IPS DF 6.9 (cell line): ENCODE data around the gene RBL2.

Experiments used
- DNase-seq: peaks from one replicate; pipeline ENCODE4 v3.0.0-alpha.2; 2013; ENCODE audit warnings: low read depth, low spot score
- H3K27ac ChIP-seq: one replicate; pipeline ENCODE4 v1.5.1; 2013; ENCODE audit warnings: low read length, control low read depth
- H3K27me3 ChIP-seq: 2 replicates; pipeline ENCODE4 v1.6.1; 2013; ENCODE audit warnings: mild to moderate bottlenecking, low read length; ENCODE audit not compliant: control insufficient read depth, insufficient read depth
- H3K36me3 ChIP-seq: 2 replicates; pipeline ENCODE4 v1.6.1; 2013; ENCODE audit warnings: low read length; ENCODE audit not compliant: control insufficient read depth, insufficient read depth
- H3K4me1 ChIP-seq: 2 replicates; pipeline ENCODE4 v1.6.1; 2013; ENCODE audit warnings: low read length; ENCODE audit not compliant: control insufficient read depth, insufficient read depth
- H3K4me3 ChIP-seq: 2 replicates; pipeline ENCODE4 v1.5.1; 2013; ENCODE audit warnings: mild to moderate bottlenecking, low read length
- H3K9me3 ChIP-seq: 2 replicates; pipeline ENCODE4 v1.6.1; 2013; ENCODE audit warnings: low read length, inconsistent platforms; ENCODE audit not compliant: control insufficient read depth, insufficient read depth
- WGBS: extraction: QIAGEN DNeasy Blood & Tissue Kit; methylation state at CpG from one replicate; pipeline ENCODE4 v1.1.7; 2013; ENCODE audit warnings: mixed read lengths, missing lambda C conversion rate; ENCODE audit not compliant: insufficient read length, insufficient coverage; 5-methylcytosine and 5-hydroxymethylcytosine counted together

Gene RBL2

GRCh38 chr16:53515811-53516210 lies 81.5 kb downstream of the RBL2 start:
- H3K36me3 ChIP-seq: no peaks in the 10 kb centered on the region
- H3K27me3 ChIP-seq: no peaks in the 10 kb centered on the region
- H3K4me1 ChIP-seq: no peaks in the 10 kb centered on the region
- H3K4me3 ChIP-seq: no peak overlapping the region
- no peak for DNase-seq
- WGBS: no CpG with 5 or more reads among the region's 2 CpGs
- H3K27ac ChIP-seq: no peak overlapping the region
- no peaks in the 10 kb centered on the region; the same call in 1 of the 2 replicates for H3K9me3 ChIP-seq

DNA sequence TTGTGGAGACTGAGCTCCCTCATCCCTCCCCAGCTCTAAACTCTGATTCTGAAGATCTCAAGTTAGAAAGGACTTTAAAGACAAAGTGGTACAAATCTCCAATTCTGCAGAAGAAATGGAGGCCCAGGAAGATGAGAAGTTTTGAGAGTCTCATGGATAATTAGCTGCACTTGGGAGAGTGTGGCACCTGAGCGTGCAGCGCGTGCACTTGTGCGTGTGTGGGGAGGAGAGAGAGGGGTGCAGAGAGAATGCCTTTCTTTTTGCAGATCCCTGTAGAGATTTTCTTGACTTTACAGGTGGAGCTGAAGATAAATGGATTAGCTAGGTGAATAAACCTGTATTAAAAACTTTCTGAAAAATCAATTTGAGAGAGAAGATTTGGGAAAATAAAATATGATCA lies 83.6 kb downstream of the RBL2 start:
- Histone ChIP-seq H3K4me1 (no peaks in the 10 kb centered on the region; the same call in 1 of the 2 replicates), H3K27ac (no peak overlapping the region), H3K27me3 (no peaks in the 10 kb centered on the region)

DNA sequence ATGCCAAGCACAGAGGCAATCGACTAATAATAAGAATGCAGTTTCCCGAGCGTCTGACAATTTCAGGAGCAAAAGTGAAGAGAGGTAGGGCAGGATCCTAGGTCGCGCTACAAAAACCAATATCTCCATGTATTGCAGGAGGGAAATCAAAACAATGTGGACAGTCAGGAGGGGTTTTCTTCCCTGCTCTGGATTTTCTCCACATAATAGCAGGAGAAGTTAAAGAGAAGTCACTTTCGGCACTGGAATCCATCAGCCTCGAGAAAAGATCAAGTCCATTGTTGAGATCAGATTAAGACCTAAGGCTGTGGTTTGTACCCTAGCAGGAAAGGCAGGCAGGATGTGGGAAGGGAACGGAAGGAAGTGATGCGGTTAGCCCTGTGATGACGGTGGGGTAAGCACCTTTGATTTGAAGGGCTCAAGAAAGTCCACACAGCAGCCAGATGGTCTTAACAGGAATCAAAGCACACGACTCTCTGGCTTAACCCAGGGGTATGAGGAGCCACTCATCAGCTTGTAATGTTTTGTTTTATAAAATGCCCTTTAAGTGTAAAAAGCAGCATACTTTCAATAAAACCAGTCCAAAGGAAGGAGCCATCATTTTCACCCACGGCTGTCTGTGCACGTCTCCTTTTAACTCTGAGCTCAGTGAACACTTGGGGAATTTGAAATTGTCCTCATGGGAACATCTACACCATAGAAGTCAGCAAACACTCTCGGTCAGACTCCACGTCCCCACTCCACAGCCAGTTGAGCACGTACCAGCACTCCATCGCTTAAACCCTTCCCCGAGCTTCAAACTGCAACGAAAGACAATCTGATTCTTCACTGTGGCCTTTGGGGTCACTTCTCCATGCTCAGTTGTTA lies 84.5 kb downstream of the RBL2 start:
- no peak for DNase-seq
- Histone ChIP-seq H3K27me3 (no peaks in the 10 kb centered on the region), H3K27ac (no peak overlapping the region), H3K4me3 (no peak overlapping the region), H3K4me1 (no peaks in the 10 kb centered on the region; the same call in 1 of the 2 replicates), H3K36me3 (no peaks in the 10 kb centered on the region), H3K9me3 (no peaks in the 10 kb centered on the region)
- no CpG with 5 or more reads among the region's 19 CpGs for WGBS

More for the DNA sequence above, 83.6 kb downstream of the RBL2 start:
- H3K9me3 ChIP-seq: no peaks in the 10 kb centered on the region; the same call in 1 of the 2 replicates
- no peak for DNase-seq
- no CpG with 5 or more reads among the region's 4 CpGs for WGBS
- no peaks in the 10 kb centered on the region for H3K36me3 ChIP-seq
- H3K4me3 ChIP-seq: no peak overlapping the region

DNA sequence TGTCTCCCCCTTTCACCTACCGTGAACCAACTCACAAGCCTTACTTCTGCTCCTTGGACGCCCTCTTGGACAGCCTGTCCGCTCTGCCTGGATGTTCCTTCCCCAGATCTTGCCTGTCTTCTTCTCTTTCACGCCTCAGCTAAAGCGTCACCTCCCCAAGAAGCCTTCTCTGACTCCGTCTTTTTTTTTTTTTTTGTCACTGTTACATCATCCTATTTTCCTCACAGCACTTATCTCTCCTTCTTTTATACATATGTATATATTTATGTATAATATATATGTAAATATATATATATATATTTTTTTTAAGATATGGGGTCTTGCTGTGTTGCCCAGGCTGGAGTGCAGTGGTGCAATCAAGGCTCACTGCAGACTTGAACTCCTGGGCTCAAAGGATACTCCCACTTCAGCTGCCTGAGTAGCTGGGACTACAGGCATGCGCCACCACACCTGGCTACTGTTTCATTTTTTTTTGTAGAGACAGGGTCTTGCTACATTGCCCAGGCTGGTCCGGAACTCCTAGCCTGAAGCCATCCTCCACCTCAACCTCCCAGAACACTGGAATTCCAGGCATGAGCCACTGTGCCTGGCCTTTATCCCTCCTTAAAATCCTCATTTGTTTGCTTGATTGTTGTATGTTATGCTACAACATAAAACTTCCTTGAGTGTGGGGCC lies 85.3 kb downstream of the RBL2 start:
- no peak overlapping the region for H3K4me3 ChIP-seq
- DNase-seq: no peak
- WGBS: no CpG with 5 or more reads among the region's 8 CpGs
- no peaks in the 10 kb centered on the region; the same call in 1 of the 2 replicates for H3K4me1 ChIP-seq
- no peaks in the 10 kb centered on the region for H3K9me3 ChIP-seq
- no peaks in the 10 kb centered on the region for H3K36me3 ChIP-seq
- H3K27ac ChIP-seq: no peak overlapping the region
- H3K27me3 ChIP-seq: no peaks in the 10 kb centered on the region

- H3K36me3 ChIP-seq: no peaks in the 10 kb centered on the region
- H3K9me3 ChIP-seq: no peaks in the 10 kb centered on the region
- H3K27me3 ChIP-seq: no peaks in the 10 kb centered on the region
- no CpG with 5 or more reads among the region's 21 CpGs for WGBS
- DNase-seq: no peak
- H3K4me1 ChIP-seq: no peaks in the 10 kb centered on the region; the same call in 1 of the 2 replicates
- H3K27ac ChIP-seq: no peak overlapping the region
- H3K4me3 ChIP-seq: no peak overlapping the region
These were observed 89.0 kb downstream of the RBL2 start for GRCh38 chr16:53523126-53523804.

DNA sequence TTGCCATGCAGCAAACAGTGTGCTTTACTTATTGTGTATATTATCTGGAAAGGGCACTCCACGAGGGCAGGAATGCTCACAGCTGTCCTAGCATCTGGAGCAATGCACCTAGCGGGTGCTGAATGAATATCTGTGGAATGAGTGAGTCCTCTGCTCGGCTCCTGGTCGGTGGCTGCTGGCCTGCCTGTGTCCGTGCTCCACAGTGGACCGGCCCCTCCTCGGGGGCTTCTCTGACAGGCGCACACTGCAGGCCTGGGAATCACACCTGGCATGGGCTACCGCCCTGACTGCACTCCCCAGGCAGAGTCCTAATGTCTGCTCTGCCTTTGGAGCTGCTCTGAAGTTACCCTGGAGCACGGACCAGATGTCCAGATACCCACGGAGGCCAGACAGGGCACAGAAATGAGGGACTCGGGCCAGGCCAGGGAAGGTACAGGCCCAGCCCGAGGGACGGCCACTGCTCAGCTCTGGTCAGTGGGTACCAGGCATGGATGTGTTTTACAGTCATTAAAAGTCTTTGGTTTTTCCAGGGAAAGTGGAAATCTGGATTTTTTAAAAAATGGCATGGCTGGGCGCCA lies 89.8 kb downstream of the RBL2 start:
- Histone ChIP-seq H3K27me3 (no peaks in the 10 kb centered on the region), H3K9me3 (no peaks in the 10 kb centered on the region), H3K4me1 (no peaks in the 10 kb centered on the region; the same call in 1 of the 2 replicates), H3K4me3 (no peak overlapping the region), H3K27ac (no peak overlapping the region), H3K36me3 (no peaks in the 10 kb centered on the region)
- no peak for DNase-seq
- no CpG with 5 or more reads among the region's 15 CpGs for WGBS

GRCh38 chr16:53528797-53529196 lies 94.5 kb downstream of the RBL2 start:
- H3K36me3 ChIP-seq: no peaks in the 10 kb centered on the region
- no CpG with 5 or more reads among the region's 6 CpGs for WGBS
- no peak overlapping the region for H3K27ac ChIP-seq
- no peaks in the 10 kb centered on the region for H3K9me3 ChIP-seq
- H3K4me1 ChIP-seq: no peaks in the 10 kb centered on the region
- H3K27me3 ChIP-seq: no peaks in the 10 kb centered on the region
- no peak for DNase-seq
- no peak overlapping the region for H3K4me3 ChIP-seq

DNA sequence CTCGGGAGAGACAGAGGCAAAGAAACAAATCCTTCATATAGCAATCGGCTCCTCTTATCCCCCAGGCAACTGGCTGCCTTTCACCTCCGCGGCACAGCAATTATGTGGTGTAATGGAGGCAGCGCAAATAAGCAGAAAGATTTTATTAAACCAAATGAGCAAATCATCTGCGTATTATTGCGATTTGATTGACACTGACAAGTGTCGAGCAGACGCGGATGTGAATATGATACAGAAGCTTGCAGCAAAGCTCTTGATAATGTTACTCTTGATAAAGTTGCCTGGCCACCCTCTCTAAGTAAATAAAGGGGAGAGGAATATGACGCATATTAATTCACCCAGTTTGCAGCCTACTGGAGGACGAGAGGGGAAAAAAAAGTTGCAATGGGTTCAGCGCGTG lies 95.2 kb downstream of the RBL2 start:
- H3K27ac ChIP-seq: no peak overlapping the region
- no peak for DNase-seq
- no peaks in the 10 kb centered on the region for H3K9me3 ChIP-seq
- no peaks in the 10 kb centered on the region for H3K36me3 ChIP-seq
- WGBS: no CpG with 5 or more reads among the region's 14 CpGs
- H3K27me3 ChIP-seq: no peaks in the 10 kb centered on the region
- H3K4me1 ChIP-seq: no peaks in the 10 kb centered on the region
- no peak overlapping the region for H3K4me3 ChIP-seq

DNA sequence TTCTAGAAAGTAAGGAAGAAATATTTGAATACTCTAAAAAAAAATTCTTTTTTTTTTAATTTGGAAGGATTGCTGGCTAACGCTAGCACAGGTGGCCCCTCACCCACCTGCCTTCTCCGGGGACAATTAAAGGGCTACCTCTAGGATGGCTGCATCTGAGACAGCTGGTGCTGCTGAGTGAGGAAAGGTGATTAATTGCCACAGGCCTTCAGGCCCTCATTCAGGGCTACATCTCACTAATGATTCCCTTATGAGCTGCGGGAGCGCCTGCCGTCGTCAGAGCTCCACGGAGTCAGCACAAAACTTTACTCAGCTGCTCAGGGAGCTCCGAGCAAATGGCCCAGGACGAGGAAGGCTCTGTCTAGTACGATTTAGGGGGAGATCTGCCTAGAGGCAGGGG lies 95.8 kb downstream of the RBL2 start:
- no CpG with 5 or more reads among the region's 10 CpGs for WGBS
- Histone ChIP-seq H3K9me3 (no peaks in the 10 kb centered on the region), H3K4me1 (no peaks in the 10 kb centered on the region), H3K27ac (no peak overlapping the region), H3K27me3 (no peaks in the 10 kb centered on the region), H3K36me3 (no peaks in the 10 kb centered on the region), H3K4me3 (no peak overlapping the region)
- no peak for DNase-seq

DNA sequence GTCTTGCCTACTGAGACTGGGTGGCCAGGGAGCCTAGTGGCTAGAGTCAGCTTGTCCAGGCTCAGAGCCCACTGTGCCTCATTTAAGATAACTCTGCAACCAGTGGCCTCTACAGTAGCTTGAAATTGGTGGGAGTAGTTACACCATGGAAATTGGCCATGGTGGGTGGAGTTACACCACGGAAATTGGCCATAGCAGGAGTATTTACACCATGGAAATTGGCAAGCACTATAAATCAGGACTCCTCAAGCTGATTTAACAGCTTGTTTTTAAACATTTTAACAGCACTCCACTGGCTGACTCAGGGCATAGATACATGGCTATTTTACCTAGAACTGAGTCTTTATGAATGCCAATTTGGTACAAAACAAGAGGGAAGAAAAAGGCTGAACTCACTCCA lies 96.5 kb downstream of the RBL2 start:
- H3K27ac ChIP-seq: no peak overlapping the region
- no peaks in the 10 kb centered on the region for H3K27me3 ChIP-seq
- H3K4me3 ChIP-seq: no peak overlapping the region
- no peaks in the 10 kb centered on the region for H3K36me3 ChIP-seq
- no peak for DNase-seq
- H3K9me3 ChIP-seq: no peaks in the 10 kb centered on the region
- H3K4me1 ChIP-seq: no peaks in the 10 kb centered on the region
- no CpG with 5 or more reads among the region's 1 CpG for WGBS
